Fibroblast of lung (primary cell): Measurements from ENCODE around the gene OPN3. TPM values are rescaled to one million over a fixed set of nuclear protein-coding genes. Genes with fewer than 3 reads are reported as not detected.

Experiments
- DNase-seq, 2 donors: peaks; one replicate each; pipeline versions ENCODE4 v3.0.0 to v3.0.0-alpha.2; 2010; ENCODE audit warnings: low read depth in 2 of 2
- H2AFZ ChIP-seq: 2 replicates; pipeline ENCODE4 v1.5.1; 2012; ENCODE audit warnings: low read length, control low read depth, inconsistent platforms
- H3K27ac ChIP-seq: 2 replicates; pipeline ENCODE4 v1.5.1; 2011; ENCODE audit warnings: low read length, control low read depth; ENCODE audit not compliant: insufficient read depth
- H3K27me3 ChIP-seq: 2 replicates; pipeline ENCODE4 v1.5.1; 2011; ENCODE audit warnings: mild to moderate bottlenecking, low read length; ENCODE audit not compliant: control insufficient read depth, insufficient read depth
- H3K36me3 ChIP-seq: 2 replicates; pipeline ENCODE4 v1.5.1; 2011; ENCODE audit warnings: low read length; ENCODE audit not compliant: control insufficient read depth, insufficient read depth
- H3K4me1 ChIP-seq: 2 replicates; pipeline ENCODE4 v1.5.1; 2011; ENCODE audit warnings: low read length; ENCODE audit not compliant: control insufficient read depth, insufficient read depth; ENCODE audit errors: extremely low read depth
- H3K4me2 ChIP-seq: 2 replicates; pipeline ENCODE4 v1.5.1; 2011; ENCODE audit warnings: low read length, control low read depth; ENCODE audit not compliant: insufficient read depth; ENCODE audit errors: extremely low read depth
- H3K4me3 ChIP-seq, 4 experiments: fragments of 200-600 bp in 1 of 4; sonication (generic) in 1 of 4; replicated peaks in 1 of 4; 2 replicates each; pipeline ENCODE4 v1.5.1; 2011 to 2016; ENCODE audit warnings: low read length in 4 of 4, low read depth in 3 of 4, mild to moderate bottlenecking in 3 of 4, control low read depth in 2 of 4, inconsistent platforms in 1 of 4, mixed read lengths in 1 of 4; ENCODE audit not compliant: insufficient read depth in 1 of 4; ENCODE audit errors: control extremely low read depth in 1 of 4
- H3K79me2 ChIP-seq: 2 replicates; pipeline ENCODE4 v1.5.1; 2012; ENCODE audit warnings: mild to moderate bottlenecking, low read length, inconsistent platforms; ENCODE audit not compliant: control insufficient read depth, insufficient read depth
- H3K9ac ChIP-seq: 2 replicates; pipeline ENCODE4 v1.5.1; 2011; ENCODE audit warnings: mild to moderate bottlenecking, low read length, control low read depth; ENCODE audit not compliant: insufficient read depth
- H3K9me3 ChIP-seq: 2 replicates; pipeline ENCODE4 v1.5.1; 2012; ENCODE audit warnings: low read depth, low read length; ENCODE audit not compliant: control insufficient read depth, insufficient read depth
- H4K20me1 ChIP-seq: 2 replicates; pipeline ENCODE4 v1.5.1; 2011; ENCODE audit warnings: low read length; ENCODE audit not compliant: control insufficient read depth, insufficient read depth; ENCODE audit errors: extremely low read depth
- EZH2 ChIP-seq: IDR thresholded peaks from 2 replicates; pipeline ENCODE4 v1.5.1; 2012; ENCODE audit warnings: low read length, control low read depth, mild to moderate bottlenecking; ENCODE audit errors: missing control alignments
- polyA plus RNA-seq, 2 donors: library from polyadenylated mRNA; depleted of rRNA in 1 of 2; stranded (reverse) in 1 of 2; unstranded in 1 of 2; fragments of >200 nt; gene quantifications; 2 replicates each; pipeline ENCODE4 v1.2.1, GENCODE V29; 2011 to 2012; ENCODE audit warnings: missing spikeins in 1 of 2
- total RNA-seq: library from RNA; depleted of rRNA; stranded (reverse); fragments of >200 nt; gene quantifications from 2 replicates; pipeline ENCODE4 v1.2.1, GENCODE V29; 2014
- TF ChIP-seq, protein P1 (sequence below), 2 donors: IDR thresholded peaks in 1 of 2; conservative IDR thresholded peaks in 1 of 2; 1 replicate in 1 of 2; 2 replicates in 1 of 2; pipeline ENCODE4 v1.5.1; 2011 to 2012; ENCODE audit warnings: low read length in 2 of 2, control low read depth in 1 of 2, inconsistent platforms in 1 of 2, low read depth in 1 of 2, mild to moderate bottlenecking in 1 of 2

The OPN3 gene
- total and polyA plus RNA-seq, 2 donors (not counting 1 experiment from before 2014, with no cell fraction given): 32.5 to 58.9 TPM

DNA sequence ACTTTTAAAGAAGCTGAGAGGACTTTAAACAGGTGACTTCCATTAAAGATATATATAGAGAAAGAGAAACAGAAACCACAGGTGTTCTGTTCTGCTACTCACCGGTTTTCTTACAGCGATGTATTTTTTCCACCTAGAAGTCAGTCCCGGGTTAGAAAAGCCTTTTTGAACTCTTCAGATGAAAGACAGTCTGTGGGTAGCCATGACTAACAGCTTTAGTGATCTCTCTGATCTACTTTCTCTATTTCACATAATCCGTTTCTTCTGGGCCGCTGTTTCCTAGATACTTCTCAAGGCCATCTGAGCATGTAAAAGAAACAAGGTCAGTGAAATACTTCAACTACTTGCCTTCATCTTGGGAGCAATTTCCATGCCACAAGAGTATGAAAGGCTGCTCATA lies 37.0 kb upstream of the OPN3 start:
- H4K20me1 ChIP-seq: no peaks in the 10 kb centered on the region
- H3K27me3 ChIP-seq: no peaks in the 10 kb centered on the region
- no peak overlapping the region for H3K9ac ChIP-seq
- no peak overlapping the region for H3K27ac ChIP-seq
- DNase-seq: no peak
- no peaks in the 10 kb centered on the region for H3K4me1 ChIP-seq
- H3K79me2 ChIP-seq: no peaks in the 10 kb centered on the region
- TF ChIP-seq, protein P1, sequence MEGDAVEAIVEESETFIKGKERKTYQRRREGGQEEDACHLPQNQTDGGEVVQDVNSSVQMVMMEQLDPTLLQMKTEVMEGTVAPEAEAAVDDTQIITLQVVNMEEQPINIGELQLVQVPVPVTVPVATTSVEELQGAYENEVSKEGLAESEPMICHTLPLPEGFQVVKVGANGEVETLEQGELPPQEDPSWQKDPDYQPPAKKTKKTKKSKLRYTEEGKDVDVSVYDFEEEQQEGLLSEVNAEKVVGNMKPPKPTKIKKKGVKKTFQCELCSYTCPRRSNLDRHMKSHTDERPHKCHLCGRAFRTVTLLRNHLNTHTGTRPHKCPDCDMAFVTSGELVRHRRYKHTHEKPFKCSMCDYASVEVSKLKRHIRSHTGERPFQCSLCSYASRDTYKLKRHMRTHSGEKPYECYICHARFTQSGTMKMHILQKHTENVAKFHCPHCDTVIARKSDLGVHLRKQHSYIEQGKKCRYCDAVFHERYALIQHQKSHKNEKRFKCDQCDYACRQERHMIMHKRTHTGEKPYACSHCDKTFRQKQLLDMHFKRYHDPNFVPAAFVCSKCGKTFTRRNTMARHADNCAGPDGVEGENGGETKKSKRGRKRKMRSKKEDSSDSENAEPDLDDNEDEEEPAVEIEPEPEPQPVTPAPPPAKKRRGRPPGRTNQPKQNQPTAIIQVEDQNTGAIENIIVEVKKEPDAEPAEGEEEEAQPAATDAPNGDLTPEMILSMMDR (conservative IDR thresholded peaks at IDR 0.05 in 1 of 2, IDR thresholded peaks at IDR 0.05 in 1 of 2; ENCODE audit: low read depth in 1 of 2, low read length in 2 of 2): no peak
- TF ChIP-seq EZH2: no peak
- H3K36me3 ChIP-seq: no peaks in the 10 kb centered on the region
- no peak overlapping the region for H3K4me2 ChIP-seq
- no peak overlapping the region for H2AFZ ChIP-seq
- no peak overlapping the region for H3K4me3 ChIP-seq
- H3K9me3 ChIP-seq: no peaks in the 10 kb centered on the region

GRCh38 chr1:241675983-241676382 lies 35.8 kb upstream of the OPN3 start:
- Histone ChIP-seq H3K36me3 (no peaks in the 10 kb centered on the region), H3K27me3 (no peaks in the 10 kb centered on the region), H3K4me3 (no peak overlapping the region), H3K79me2 (no peaks in the 10 kb centered on the region), H2AFZ (no peak overlapping the region), H3K4me2 (no peak overlapping the region), H3K4me1 (no peaks in the 10 kb centered on the region), H3K9me3 (no peaks in the 10 kb centered on the region), H3K9ac (no peak overlapping the region), H4K20me1 (no peaks in the 10 kb centered on the region), H3K27ac (no peak overlapping the region)
- TF ChIP-seq, protein P1 (conservative IDR thresholded peaks at IDR 0.05 in 1 of 2, IDR thresholded peaks at IDR 0.05 in 1 of 2; ENCODE audit: low read depth in 1 of 2, low read length in 2 of 2): no peak
- TF ChIP-seq EZH2: no peak
- no peak for DNase-seq

DNA sequence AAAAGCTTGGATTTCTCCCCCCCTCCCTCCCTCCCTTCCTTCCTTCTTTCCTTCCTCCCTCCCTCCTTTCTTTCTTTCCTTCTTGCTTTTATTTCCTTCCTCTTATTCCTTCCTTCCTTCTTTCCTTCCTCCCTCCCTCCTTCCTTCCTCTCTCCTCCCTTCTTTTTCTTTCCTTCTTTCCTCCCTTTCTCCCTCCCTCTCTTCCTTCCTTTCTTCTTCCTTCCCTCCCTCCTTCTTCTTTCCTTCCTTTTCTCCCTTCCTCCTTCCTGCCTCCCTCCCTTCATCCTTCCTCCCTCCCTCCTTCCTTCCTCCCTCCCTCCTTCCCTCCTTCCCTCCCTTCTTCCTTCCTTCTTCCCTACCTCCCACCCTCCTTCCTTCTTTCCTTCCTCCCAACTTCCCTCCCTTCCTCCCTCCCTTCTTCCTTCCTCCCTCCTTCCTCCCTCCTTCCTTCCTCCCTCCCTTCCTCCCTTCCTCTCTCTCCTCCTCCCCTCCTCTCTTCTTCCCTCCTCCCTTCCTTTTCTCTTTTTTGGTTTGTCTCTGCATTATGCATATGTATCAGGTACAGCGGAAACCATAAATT lies 34.7 kb upstream of the OPN3 start:
- TF ChIP-seq, protein P1 (conservative IDR thresholded peaks at IDR 0.05 in 1 of 2, IDR thresholded peaks at IDR 0.05 in 1 of 2; ENCODE audit: low read depth in 1 of 2, low read length in 2 of 2): no peak
- no peak for TF ChIP-seq EZH2
- no peak overlapping the region for H2AFZ ChIP-seq
- H3K9ac ChIP-seq: no peak overlapping the region
- H3K27ac ChIP-seq: no peak overlapping the region
- H3K9me3 ChIP-seq: no peaks in the 10 kb centered on the region
- no peaks in the 10 kb centered on the region for H3K4me1 ChIP-seq
- no peaks in the 10 kb centered on the region for H4K20me1 ChIP-seq
- H3K27me3 ChIP-seq: no peaks in the 10 kb centered on the region
- H3K4me2 ChIP-seq: no peak overlapping the region
- no peak overlapping the region for H3K4me3 ChIP-seq
- H3K79me2 ChIP-seq: no peaks in the 10 kb centered on the region
- DNase-seq: no peak
- H3K36me3 ChIP-seq: no peaks in the 10 kb centered on the region
